Heart left ventricle (tissue), 16 donors: Measurements from ENCODE around the gene DCLK1. TPM values are rescaled to one million over a fixed set of nuclear protein-coding genes. Genes with fewer than 3 reads are reported as not detected.

ENCODE experiments used
- ATAC-seq, 4 donors: fragments of 200-7000 bp; cut with Tn5 transposase; one replicate each; pipeline ENCODE4 v1.9.1; 2020 to 2022; ENCODE audit warnings: moderate library complexity in 4 of 4, mild to moderate bottlenecking in 3 of 4, moderate number of reproducible peaks in 1 of 4
- DNase-seq, 5 donors: peaks; one replicate each; pipeline ENCODE4 v3.0.0-alpha.2; 2020
- H3K27ac ChIP-seq, 12 donors: fragments of 200-600 bp; sonication (generic) in 4 of 12; one replicate each; pipeline versions ENCODE4 v1.5.0 to v1.8.0; 2016 to 2022; ENCODE audit warnings: mild to moderate bottlenecking in 2 of 12
- H3K27me3 ChIP-seq, 9 donors: fragments of 200-600 bp; sonication (generic) in 2 of 9; one replicate each; pipeline versions ENCODE4 v1.5.1 to v1.8.0; 2016 to 2022; ENCODE audit warnings: mild to moderate bottlenecking in 3 of 9
- H3K36me3 ChIP-seq, 9 donors: fragments of 200-600 bp; sonication (generic) in 2 of 9; one replicate each; pipeline versions ENCODE4 v1.5.0 to v1.8.0; 2018 to 2022; ENCODE audit warnings: mild to moderate bottlenecking in 2 of 9
- H3K4me1 ChIP-seq, 12 donors: fragments of 200-600 bp; sonication (generic) in 4 of 12; one replicate each; pipeline versions ENCODE4 v1.5.0 to v1.8.0; 2016 to 2022; ENCODE audit warnings: mild to moderate bottlenecking in 3 of 12
- H3K4me3 ChIP-seq, 12 donors: fragments of 200-600 bp; sonication (generic) in 4 of 12; one replicate each; pipeline versions ENCODE4 v1.5.0 to v1.8.0; 2017 to 2022; ENCODE audit warnings: mild to moderate bottlenecking in 9 of 12, moderate library complexity in 4 of 12
- H3K9me3 ChIP-seq, 12 donors: fragments of 200-600 bp; sonication (generic) in 4 of 12; one replicate each; pipeline versions ENCODE4 v1.5.0 to v1.8.0; 2016 to 2022; ENCODE audit warnings: mild to moderate bottlenecking in 1 of 12
- CTCF ChIP-seq, 12 donors: fragments of 200-600 bp; sonication (generic) in 4 of 12; IDR thresholded peaks; one replicate each; pipeline versions ENCODE4 v1.5.0 to v1.8.0; 2018 to 2022; ENCODE audit warnings: antibody characterized with exemption in 12 of 12, mild to moderate bottlenecking in 5 of 12
- POLR2A ChIP-seq, 2 donors: fragments of 450-650 bp; IDR thresholded peaks; one replicate each; pipeline ENCODE4 v1.6.1; 2017; ENCODE audit warnings: antibody characterized with exemption in 2 of 2, mild to moderate bottlenecking in 2 of 2, moderate library complexity in 2 of 2
- WGBS, 4 donors: extraction: QIAGEN DNeasy Blood & Tissue Kit in 2 of 4; methylation state at CpG; one replicate each; pipeline versions ENCODE4 v1.1.5 to v1.1.7; 2013 to 2018; 5-methylcytosine and 5-hydroxymethylcytosine counted together
- intact Hi-C, 10 donors: fragments of 100-400 bp; cut with DNase I; formaldehyde crosslinking; loops; one replicate each; pipeline versions ENCODE4 v1.11.1 to v1.14.2; 2022
- polyA plus RNA-seq, 2 donors: library from polyadenylated mRNA; stranded (reverse); fragments of 200-250 nt; gene quantifications; one replicate each; pipeline ENCODE4 v1.2.3, GENCODE V29; 2013
- total RNA-seq, 9 donors: library from RNA; depleted of rRNA in 2 of 9; stranded (reverse); fragments of >200 nt in 2 of 9; fragmentation: NEBNext Ultra II Directional in 3 of 9; extraction: Animal tissue kit (Norgen Biotek cat#: 25700) in 3 of 9; gene quantifications; one replicate each; pipeline versions ENCODE4 v1.1.0 to v1.2.4, GENCODE V29; 2016 to 2023
- donor health status: ischemic (EF 13 %, LVEDD 7.1; RV severe dilation, severe dysfunction).
- donor health status: healthy with polysubstance abuse.
- donor health status: DM: no; HTN: yes; CAD: no.
- donor health status: DM: no; HTN: no; CAD: no.
- donor health status: ischemic (EF 25% LVEDD 6.9; RV normal size, moderate dysfunction).
- donor health status: ischemic (EF 25% LVEDD 5.7; RV mildly dilated, moderate dysfunction).
- donor health status: healthy.
- donor health status: DM: yes; HTN: yes; CAD: no.
- donor health status: ischemic (EF 35%, LVEDD 5.7; RV mildly dilated, moderate dysfunction).
- donor health status: nonischemic (EF 11% LVEDD 7.7; RV severe dilation, severe dysfunction).
- donor health status: DM: yes; HTN: yes; CAD: no.
- donor health status: PGD.
- donor health status: ischemic (EF 29% LVEDD 5.4; RV normal size, mild dysfunction).
- donor health status: nonischemic (EF 23%, LVEDD 6.1; RV moderate dilation, normal function).

The DCLK1 gene
- total and polyA plus RNA-seq, 11 donors, result 3.4 to 15.9 (median 11.2) TPM

- no peaks in the 10 kb centered on the region for H3K36me3 ChIP-seq
- TF ChIP-seq POLR2A (IDR thresholded peaks at IDR 0.05) (no peak), CTCF (IDR thresholded peaks at IDR 0.05) (no peak)
- peaks cover 0 to 18% (median 0%) of the 10 kb centered on the region in 12 donors for H3K9me3 ChIP-seq
- peaks cover 0 to 5% (median 0%) of the 10 kb centered on the region in 12 donors for H3K4me1 ChIP-seq
- H3K27me3 ChIP-seq, result no peaks in the 10 kb centered on the region
- no peak for DNase-seq
- 35 to 57% (median 47%) methylated on average over 2 of the region's 2 CpGs for WGBS, 4 donors
- ATAC-seq, result no peak
- H3K27ac ChIP-seq, result no peak overlapping the region
- intact Hi-C loops, result loop anchor here in 1 of 10 donors (10.0 kb wide), 1 partner anchor 131 kb away; no protein-coding TSS in a partner anchor
- H3K4me3 ChIP-seq, result no peak overlapping the region
Observed at GRCh38 chr13:36143738-36144137, 12.6 kb upstream of the DCLK1 start.

- Histone ChIP-seq H3K27me3 (no peaks in the 10 kb centered on the region), H3K4me1 (peaks cover 0 to 5% (median 0%) of the 10 kb centered on the region in 12 donors), H3K36me3 (no peaks in the 10 kb centered on the region), H3K4me3 (no peak overlapping the region), H3K9me3 (peaks cover 0 to 18% (median 0%) of the 10 kb centered on the region in 12 donors), H3K27ac (no peak overlapping the region)
- TF ChIP-seq CTCF (IDR thresholded peaks at IDR 0.05) (no peak), POLR2A (IDR thresholded peaks at IDR 0.05) (no peak)
- intact Hi-C loops, result loop anchor here in 1 of 10 donors (10.0 kb wide), 1 partner anchor 132 kb away; no protein-coding TSS in a partner anchor
- no peak for ATAC-seq
- no peak for DNase-seq
Observed at GRCh38 chr13:36142735-36143134, 11.6 kb upstream of the DCLK1 start.

- WGBS, 4 donors, result 76 to 87% (median 82%) methylated on average over 2 of the region's 2 CpGs
- ATAC-seq (no peak), DNase-seq (no peak)
- H3K27me3 ChIP-seq, result peaks cover 0 to 6% (median 0%) of the 10 kb centered on the region in 9 donors
- no peak overlapping the region for H3K27ac ChIP-seq
- intact Hi-C loops, result no loop called here
- TF ChIP-seq POLR2A (IDR thresholded peaks at IDR 0.05), result no peak
- TF ChIP-seq CTCF (IDR thresholded peaks at IDR 0.05), result no peak
- peaks cover 0 to 10% (median 0%) of the 10 kb centered on the region in 12 donors for H3K9me3 ChIP-seq
- H3K4me3 ChIP-seq, result no peak overlapping the region
- peaks cover 0 to 23% (median 6%) of the 10 kb centered on the region in 12 donors for H3K4me1 ChIP-seq
- H3K36me3 ChIP-seq, result no peaks in the 10 kb centered on the region
Observed at GRCh38 chr13:36135876-36136275, 4.7 kb upstream of the DCLK1 start.

- 40 to 66% (median 49%) methylated on average over 1 of the region's 1 CpG for WGBS, 4 donors
- no peak for DNase-seq
- intact Hi-C loops, result loop anchor here in 1 of 10 donors (5.0 kb wide), 1 partner anchor 157 kb away; no protein-coding TSS in a partner anchor
- H3K9me3 ChIP-seq, result peaks cover 0 to under 1% (median 0%) of the 10 kb centered on the region in 12 donors
- H3K36me3 ChIP-seq, result no peaks in the 10 kb centered on the region
- peak overlapping the region in 1 of 12 donors; percentile 13 for H3K27ac ChIP-seq
- no peak overlapping the region for H3K4me3 ChIP-seq
- H3K4me1 ChIP-seq, result peaks cover 0 to 33% (median 9%) of the 10 kb centered on the region in 12 donors
- H3K27me3 ChIP-seq, result peaks cover 0 to 12% (median 0%) of the 10 kb centered on the region in 9 donors
- ATAC-seq, result no peak
- TF ChIP-seq CTCF (IDR thresholded peaks at IDR 0.05) (no peak), POLR2A (IDR thresholded peaks at IDR 0.05) (no peak)
Observed at GRCh38 chr13:36134632-36135031, 3.5 kb upstream of the DCLK1 start.
